Nephron progenitor cell (in vitro differentiated cells): ENCODE data around the gene CYP46A1.

ENCODE experiments used
- DNase-seq: peaks from one replicate; pipeline ENCODE4 v3.0.0; 2021
- H3K27ac Mint-ChIP-seq: 2 replicates; pipeline ENCODE4 v1.8.0; 2021; ENCODE audit warnings: mild to moderate bottlenecking, moderate library complexity, mixed read lengths
- H3K27me3 Mint-ChIP-seq: 2 replicates; pipeline ENCODE4 v1.8.0; 2021; ENCODE audit warnings: mild to moderate bottlenecking, low read depth, mixed read lengths; ENCODE audit not compliant: poor library complexity
- H3K36me3 Mint-ChIP-seq: 2 replicates; pipeline ENCODE4 v1.8.0; 2021; ENCODE audit warnings: low read depth, mixed read lengths
- H3K4me1 Mint-ChIP-seq: 2 replicates; pipeline ENCODE4 v1.8.0; 2021; ENCODE audit warnings: mixed read lengths
- H3K4me3 Mint-ChIP-seq: 2 replicates; pipeline ENCODE4 v1.8.0; 2021; ENCODE audit warnings: mild to moderate bottlenecking, moderate library complexity, mixed read lengths
- H3K9me3 Mint-ChIP-seq: 2 replicates; pipeline ENCODE4 v1.8.0; 2021; ENCODE audit warnings: mild to moderate bottlenecking, moderate library complexity, mixed read lengths
- TF ChIP-seq, protein P1 (sequence below): fragments of 200-600 bp; sonication (generic); IDR thresholded peaks from 2 replicates; pipeline ENCODE4 v1.5.0; 2021; ENCODE audit warnings: antibody characterized with exemption

Gene CYP46A1

DNA sequence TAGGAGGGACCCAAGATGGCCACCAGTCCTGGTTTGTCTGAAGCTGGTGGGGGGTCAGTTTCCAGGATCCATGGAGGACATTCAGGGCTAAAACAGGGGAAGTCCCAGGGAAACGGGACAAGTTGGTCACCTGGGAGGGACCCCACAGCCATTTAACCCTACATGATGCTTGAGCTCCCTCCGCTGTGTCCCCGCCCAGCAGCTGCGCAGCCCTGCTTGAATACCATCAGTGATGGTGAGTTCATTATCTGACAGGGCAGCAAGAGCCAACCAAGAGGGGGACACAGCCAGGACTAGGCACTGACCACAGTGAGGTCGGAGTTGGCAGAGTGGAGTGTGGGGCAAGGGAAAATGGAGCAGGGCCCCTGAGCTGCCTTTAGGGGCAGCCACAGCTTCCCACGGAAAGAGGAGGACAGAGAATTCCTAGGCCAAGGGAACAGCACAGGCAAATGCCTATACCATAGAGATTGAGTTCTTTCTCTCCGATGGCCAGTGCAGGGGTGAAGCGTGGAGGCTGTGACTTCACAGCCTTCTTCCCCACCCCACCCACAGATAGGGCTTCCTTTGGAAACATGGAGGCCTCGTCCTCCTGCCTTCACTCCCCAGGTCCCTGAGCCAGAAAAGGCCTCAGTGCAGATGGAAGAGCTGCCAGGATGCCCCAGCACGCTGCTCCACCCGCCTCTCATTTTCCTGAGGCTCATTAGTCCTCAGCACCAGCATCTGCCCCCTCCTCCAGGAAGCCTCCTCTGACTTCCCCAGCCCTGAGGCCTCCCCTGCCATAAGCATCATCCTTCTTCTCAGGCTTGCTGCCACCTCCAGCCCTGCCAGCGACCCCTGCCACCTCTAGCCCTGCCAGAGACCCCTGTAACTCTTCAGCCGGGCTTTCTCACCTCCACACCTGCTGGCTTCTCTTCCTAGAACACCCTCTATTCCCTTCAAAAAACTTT lies 51.4 kb downstream of the CYP46A1 start:
- peaks cover 57% of the 10 kb centered on the region for H3K4me1 Mint-ChIP-seq
- H3K27ac Mint-ChIP-seq, result peak overlapping the region; percentile 37
- H3K36me3 Mint-ChIP-seq, result no peaks in the 10 kb centered on the region
- no peak overlapping the region for H3K4me3 Mint-ChIP-seq
- DNase-seq, result no peak
- H3K9me3 Mint-ChIP-seq, result no peaks in the 10 kb centered on the region
- TF ChIP-seq, protein P1, sequence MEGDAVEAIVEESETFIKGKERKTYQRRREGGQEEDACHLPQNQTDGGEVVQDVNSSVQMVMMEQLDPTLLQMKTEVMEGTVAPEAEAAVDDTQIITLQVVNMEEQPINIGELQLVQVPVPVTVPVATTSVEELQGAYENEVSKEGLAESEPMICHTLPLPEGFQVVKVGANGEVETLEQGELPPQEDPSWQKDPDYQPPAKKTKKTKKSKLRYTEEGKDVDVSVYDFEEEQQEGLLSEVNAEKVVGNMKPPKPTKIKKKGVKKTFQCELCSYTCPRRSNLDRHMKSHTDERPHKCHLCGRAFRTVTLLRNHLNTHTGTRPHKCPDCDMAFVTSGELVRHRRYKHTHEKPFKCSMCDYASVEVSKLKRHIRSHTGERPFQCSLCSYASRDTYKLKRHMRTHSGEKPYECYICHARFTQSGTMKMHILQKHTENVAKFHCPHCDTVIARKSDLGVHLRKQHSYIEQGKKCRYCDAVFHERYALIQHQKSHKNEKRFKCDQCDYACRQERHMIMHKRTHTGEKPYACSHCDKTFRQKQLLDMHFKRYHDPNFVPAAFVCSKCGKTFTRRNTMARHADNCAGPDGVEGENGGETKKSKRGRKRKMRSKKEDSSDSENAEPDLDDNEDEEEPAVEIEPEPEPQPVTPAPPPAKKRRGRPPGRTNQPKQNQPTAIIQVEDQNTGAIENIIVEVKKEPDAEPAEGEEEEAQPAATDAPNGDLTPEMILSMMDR, result no peak
- peaks cover 3% of the 10 kb centered on the region for H3K27me3 Mint-ChIP-seq

DNA sequence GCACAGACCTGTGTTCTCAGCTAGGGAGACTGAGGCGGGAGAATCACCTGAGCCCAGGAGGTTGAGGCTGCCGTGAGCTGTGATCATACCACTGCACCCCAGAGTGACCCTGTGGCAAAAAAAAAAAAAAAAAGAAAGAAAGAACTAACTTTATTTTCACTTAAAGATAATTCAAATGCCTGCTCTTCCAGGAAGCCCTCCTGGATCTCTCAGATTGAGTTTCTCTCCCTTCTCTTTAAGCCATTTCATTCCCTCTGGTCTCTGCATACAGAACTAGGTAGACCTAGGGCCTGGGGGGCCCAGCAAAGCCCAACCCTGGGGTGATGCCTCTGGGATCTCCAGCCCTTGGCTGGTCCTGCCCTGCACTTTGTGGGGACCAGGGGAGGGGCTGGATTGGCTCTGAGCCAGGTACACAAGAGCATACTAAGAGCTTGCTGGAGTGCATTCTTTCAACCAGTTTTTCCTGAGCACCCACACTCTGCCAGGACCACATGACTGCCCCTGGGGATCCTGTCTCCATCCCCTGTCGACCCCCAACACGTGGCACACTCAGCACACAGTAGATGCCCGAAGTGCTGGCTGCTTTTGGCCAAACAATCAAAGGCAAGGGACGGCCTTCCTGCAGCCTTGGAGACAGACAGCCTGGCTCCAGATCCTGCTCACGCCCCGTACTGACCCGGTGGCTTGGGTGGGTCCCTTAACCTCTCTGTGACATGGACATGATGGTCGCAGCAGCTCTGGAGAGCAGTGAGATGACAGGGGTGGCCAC lies 52.7 kb downstream of the CYP46A1 start:
- Mint-ChIP-seq H3K36me3 (no peaks in the 10 kb centered on the region), H3K27me3 (peaks cover 8% of the 10 kb centered on the region), H3K4me3 (no peak overlapping the region), H3K9me3 (no peaks in the 10 kb centered on the region), H3K27ac (peak overlapping the region; percentile 39), H3K4me1 (peaks cover 66% of the 10 kb centered on the region)
- TF ChIP-seq, protein P1, result no peak
- no peak for DNase-seq

DNA sequence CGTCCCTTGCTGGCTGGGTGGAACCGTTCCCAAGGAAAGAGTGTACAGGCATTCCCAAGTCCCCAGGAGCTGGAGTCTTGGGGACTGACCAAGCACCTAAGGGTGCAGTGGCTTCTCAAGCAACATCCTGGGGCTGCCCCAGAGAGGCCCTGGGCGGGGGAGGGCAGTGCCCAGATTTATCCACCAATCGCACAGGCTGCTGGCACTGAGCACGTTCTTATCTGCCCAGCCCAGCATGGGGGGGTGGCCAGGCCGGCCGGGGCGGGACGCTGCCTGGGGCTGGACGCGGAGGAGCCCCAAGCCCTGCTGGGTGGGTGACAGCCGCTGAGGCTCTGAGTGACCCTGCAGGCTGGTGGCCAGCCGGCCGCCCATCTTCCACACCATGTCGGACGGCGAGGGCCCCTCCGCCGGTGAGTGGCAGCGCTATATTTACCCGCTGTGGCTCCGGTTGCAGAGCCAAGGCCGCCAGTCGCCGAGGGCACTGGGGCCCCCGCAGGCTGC lies 53.4 kb downstream of the CYP46A1 start:
- no peak overlapping the region for H3K4me3 Mint-ChIP-seq

DNA sequence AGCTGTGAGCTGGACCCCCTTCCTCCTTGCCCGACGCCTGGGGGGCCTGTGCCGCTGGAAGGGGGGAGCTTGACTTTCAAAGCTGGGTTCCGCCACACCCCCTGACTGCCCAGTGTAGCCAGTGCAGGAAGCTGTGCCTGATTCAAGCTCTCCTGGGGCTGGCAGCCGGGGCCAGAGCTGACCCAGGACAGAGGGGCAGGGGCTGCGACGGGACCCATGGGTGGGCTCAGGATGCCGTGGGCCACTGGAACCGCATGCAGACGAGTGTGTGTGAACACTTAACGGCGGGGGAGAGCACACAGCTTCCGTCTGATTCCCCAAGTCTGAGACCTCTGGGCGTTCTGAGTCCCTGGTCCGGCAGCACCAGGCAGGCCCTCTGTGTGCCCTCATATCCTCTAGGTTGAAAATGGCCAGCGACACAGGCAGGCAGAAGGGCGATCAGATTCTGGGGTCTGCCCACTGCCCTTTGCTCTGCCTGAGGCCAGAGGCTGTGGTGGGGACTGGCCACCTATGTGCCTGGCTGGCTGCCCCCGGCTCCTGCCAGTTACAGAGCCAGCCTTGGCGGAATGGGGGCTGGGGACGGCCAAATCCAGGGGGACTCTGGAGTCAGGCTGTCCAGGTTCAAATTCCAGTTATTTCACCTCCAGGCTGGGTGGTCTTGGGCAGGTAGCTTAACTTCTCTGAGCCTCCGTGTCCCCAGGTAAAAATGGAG lies 54.0 kb downstream of the CYP46A1 start:
- TF ChIP-seq, protein P1, result no peak
- H3K27me3 Mint-ChIP-seq, result peaks cover 16% of the 10 kb centered on the region
- no peak for DNase-seq
- H3K4me1 Mint-ChIP-seq, result peaks cover 62% of the 10 kb centered on the region
- H3K9me3 Mint-ChIP-seq, result no peaks in the 10 kb centered on the region
- H3K27ac Mint-ChIP-seq, result no peak overlapping the region
- no peaks in the 10 kb centered on the region for H3K36me3 Mint-ChIP-seq
- no peak overlapping the region for H3K4me3 Mint-ChIP-seq

More for the DNA sequence above, 53.4 kb downstream of the CYP46A1 start:
- H3K4me1 Mint-ChIP-seq, result peaks cover 66% of the 10 kb centered on the region
- H3K9me3 Mint-ChIP-seq, result no peaks in the 10 kb centered on the region
- DNase-seq, result no peak
- TF ChIP-seq, protein P1, result no peak
- no peaks in the 10 kb centered on the region for H3K36me3 Mint-ChIP-seq
- no peak overlapping the region for H3K27ac Mint-ChIP-seq
- H3K27me3 Mint-ChIP-seq, result peaks cover 14% of the 10 kb centered on the region

DNA sequence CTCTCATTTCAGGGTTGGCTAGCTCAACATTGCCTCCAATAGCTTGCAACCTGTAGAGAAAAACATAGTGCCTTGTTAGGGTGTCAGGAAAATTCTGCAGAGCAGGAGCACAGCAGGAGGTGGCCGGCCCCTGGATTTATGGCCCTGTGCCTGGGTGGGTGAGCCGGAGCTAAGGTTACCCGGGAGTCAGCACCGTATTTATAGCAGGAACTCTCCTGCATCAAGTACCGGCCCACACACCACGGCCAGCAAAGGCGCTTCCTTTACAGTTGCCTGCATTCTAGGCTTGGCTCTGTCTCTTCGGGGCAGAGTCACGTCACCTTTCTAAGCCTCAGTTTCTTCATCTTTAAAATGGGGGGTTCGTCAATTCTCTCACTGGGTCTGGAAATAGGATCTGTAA lies 56.3 kb downstream of the CYP46A1 start:
- Mint-ChIP-seq H3K36me3 (no peaks in the 10 kb centered on the region), H3K4me1 (peaks cover 60% of the 10 kb centered on the region), H3K27ac (no peak overlapping the region), H3K4me3 (no peak overlapping the region), H3K27me3 (peaks cover 32% of the 10 kb centered on the region), H3K9me3 (no peaks in the 10 kb centered on the region)
- TF ChIP-seq, protein P1, result no peak
- peak; percentile 69 for DNase-seq
